T-helper 1 cell (primary cell): ENCODE results near the gene GHR.

Experiments used
- DNase-seq, 5 donors: peaks; one replicate each; pipeline ENCODE4 v3.0.0-alpha.2; 2012 to 2020
- total RNA-seq, 4 donors: gene quantifications; one replicate each; lab custom pipeline; 2026; lab: John Stamatoyannopoulos, UW

GHR gene
- 0 to 0.12 (median 0) reads per million in 4 donors for total RNA-seq

DNA sequence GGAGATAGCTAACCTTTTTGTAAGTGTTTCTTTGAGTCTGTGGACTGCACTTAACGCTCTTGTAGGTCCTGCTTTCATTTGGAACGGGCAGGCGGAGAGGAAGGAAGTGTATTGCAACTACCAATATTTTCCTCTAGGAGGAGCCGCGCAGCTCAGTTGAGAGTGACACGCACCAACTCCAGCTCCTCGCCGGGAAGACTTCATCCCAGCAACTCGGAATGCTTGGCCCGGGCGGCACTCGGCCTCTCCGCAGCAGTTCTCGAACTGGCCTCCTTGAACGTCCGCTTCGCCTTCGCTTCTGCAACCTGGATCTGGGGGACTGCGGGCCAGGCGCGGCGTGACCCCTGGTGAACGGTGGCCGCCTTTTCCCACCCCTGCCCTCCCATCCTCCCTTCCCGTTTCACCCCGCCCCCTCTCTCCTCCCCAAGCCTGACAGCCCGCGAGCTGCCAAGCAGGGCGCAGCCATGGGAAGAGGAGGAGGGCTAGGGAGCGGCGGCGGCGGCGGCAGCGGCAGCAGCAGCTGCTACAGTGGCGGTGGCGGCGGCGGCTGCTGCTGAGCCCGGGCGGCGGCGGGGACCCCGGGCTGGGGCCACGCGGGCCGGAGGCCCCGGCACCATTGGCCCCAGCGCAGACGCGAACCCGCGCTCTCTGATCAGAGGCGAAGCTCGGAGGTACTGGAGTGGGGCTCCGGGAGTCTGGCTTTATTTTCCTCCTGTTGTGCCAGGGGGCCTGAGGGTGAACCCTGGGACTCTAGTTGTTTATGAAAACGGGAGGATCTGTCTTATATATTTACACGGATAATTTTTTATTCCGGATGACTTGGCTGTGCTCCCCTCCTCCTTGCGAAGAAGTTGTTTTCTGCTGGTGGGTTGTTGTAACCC is at the start of gene GHR:
GHR (plus strand) TSS at position 155 of the 881 bp plus-strand sequence. CDS start 142,436 bp downstream, outside the sequence.
- DNase-seq = peak in 1 of 5 donors; percentile 4

DNA sequence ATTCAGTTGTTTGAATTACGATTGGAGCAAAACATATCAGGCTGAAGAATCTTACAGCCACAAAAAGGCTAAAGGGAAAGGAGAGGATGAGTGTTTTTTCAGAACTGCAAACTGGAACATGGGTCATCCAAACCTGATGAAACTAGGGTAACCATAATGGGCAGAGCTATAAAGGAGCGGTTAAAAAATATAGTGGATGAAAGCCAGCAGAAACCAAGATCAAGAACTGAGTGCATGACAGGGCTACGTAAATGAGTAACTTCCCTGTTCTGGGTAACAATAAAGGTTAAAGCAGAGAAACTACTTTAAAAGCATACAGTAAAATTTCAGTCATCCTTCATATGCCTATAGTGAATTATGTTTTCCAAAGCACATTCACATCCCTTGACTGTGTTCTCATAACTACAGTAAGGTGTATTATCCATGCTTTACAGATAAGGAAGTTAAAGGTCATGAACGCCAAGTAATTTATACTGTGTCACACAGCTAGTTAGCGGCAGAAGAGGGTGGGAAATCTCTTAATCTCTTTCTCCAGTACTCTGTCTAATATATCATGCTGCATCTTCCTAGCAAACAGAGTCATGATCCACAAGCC is 48.5 kb upstream of the GHR start:
- no peak for DNase-seq

DNA sequence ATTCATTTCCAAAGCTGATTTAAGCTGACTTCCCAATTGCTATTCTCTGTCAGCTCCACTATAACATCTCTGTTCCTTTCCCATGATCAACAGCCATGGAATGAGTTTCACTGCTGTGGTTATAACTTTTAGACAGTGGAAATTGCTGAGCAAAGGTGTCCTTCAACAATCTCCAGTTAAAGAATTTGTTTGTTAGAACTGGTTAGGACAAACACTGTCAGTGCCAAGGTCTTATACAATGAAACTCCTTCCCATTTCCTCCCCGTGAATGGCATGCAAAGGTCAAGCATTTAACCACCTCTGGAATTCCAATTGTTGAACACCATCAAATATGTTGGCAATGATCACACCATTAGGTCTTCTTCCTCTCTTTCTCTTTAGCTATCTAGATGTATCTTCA is 45.7 kb upstream of the GHR start:
- no peak for DNase-seq

GRCh38 chr5:42381973-42382372 is 41.3 kb upstream of the GHR start:
- DNase-seq = no peak

GRCh38 chr5:42387563-42387962 is 35.7 kb upstream of the GHR start:
- no peak for DNase-seq

DNA sequence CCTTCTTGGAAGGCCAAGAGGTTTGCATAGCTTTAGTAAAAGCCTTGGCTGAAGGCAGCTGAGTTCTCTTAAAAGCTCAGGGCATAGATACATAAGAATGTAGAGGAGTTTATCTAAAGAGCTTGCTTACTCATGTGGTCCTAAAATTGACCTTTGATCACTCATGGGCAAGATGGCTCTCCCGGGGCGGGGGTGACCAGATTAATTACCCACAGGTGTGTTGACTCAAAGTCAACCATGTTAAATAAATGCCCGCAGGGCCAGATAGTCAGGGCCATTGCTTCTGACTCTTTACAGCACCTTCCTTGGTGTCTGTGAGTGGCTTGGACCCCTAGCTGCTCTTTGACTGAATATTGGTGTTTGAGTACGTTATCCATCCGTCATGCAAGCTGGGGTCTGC is 33.1 kb upstream of the GHR start:
- DNase-seq = no peak

GRCh38 chr5:42392917-42393316 is 30.3 kb upstream of the GHR start:
- no peak for DNase-seq

DNA sequence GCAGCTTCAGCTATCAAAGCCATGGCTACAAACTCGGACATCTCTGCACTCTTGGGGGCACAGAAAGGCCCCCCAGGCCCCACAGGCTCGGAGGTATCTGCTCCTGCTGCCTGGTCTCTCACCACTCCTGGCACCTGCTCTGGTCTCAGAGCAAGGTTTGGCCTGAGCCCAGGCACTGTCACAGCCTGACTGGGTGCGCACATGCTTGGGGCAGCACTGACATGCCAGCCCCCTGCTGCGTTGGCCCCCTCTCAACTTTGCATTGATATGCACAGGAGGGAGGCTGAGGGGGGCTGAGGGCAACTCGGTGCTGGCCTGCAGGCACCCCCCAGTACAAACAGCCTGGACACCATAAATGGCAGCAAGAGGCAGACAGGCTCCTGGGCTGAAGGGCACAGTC is 27.1 kb upstream of the GHR start:
- DNase-seq = no peak

DNA sequence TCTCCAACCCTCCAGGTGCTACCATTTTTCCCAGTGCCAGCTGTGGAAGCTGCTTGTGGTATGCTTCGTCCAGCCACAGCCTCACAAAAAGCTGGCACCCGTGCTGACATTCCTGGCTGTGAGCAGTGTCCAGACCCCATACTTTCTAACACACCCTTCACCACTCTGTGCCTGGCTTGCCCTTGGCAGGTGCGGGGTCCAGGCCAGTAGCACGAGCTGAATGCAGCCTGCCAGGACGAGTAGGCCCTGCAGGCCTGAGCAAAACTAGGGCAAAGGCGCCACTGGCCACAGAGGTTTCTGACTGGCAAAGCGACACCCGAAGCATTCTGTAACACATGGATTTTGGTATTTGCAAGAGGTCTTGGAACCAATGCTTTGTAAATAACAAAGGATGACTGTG is 26.0 kb upstream of the GHR start:
- DNase-seq = no peak

DNA sequence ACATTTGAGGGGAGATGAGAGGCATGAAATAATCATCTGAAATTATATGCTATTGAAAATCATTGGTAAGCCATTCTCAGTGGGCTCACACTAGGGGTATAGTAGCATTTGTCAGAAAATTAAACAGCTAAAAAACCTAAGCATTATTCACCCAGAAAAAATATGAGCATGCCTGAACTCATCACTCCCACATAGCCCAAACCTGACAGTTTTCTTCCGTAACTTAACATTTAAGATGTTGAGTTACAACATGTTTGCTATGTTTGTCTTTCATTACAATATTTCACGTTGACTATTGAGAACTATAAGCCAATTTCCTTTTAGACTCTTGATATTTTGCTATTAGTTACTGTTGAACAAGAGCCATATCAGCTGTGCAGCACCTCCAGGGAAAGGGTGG is 23.5 kb upstream of the GHR start:
- no peak for DNase-seq

- DNase-seq = no peak
Measured at GRCh38 chr5:42400474-42400873, 22.8 kb upstream of the GHR start.

- no peak for DNase-seq
Measured at GRCh38 chr5:42403236-42403635, 20.0 kb upstream of the GHR start.

GRCh38 chr5:42404366-42404765 is 18.9 kb upstream of the GHR start:
- no peak for DNase-seq

- DNase-seq = no peak
Measured at GRCh38 chr5:42419294-42419693, 3.9 kb upstream of the GHR start.

DNA sequence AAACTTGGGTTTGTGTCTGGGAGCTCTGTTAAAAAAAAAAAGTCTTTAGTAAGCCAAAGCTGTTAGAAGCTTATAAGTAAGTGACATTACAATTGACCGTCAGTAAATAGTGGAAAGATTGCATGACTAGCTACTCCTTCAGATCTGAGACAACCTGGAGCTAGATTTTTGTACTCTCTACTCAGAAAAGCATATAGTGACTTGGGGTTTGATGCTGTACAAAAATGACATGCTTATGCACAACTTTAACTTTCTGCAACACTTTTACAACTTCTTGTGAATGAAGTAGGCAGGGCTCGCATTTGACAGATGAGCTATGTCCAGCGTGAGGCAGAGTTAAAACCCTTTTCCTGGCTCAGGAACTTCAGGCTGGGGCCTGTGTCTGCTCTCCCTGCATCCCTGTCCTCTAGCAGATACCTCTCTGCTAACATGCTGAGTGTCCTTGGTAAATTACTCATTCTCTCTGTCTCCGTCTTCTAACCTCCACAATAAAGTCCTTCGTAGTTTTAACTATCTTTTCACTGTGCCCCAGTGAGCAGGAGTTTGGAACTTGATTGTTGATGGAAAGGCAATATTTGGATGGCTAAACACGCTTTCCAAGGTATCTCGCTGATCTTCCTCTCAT is 471 bp upstream of the GHR start:
- no peak for DNase-seq

DNA sequence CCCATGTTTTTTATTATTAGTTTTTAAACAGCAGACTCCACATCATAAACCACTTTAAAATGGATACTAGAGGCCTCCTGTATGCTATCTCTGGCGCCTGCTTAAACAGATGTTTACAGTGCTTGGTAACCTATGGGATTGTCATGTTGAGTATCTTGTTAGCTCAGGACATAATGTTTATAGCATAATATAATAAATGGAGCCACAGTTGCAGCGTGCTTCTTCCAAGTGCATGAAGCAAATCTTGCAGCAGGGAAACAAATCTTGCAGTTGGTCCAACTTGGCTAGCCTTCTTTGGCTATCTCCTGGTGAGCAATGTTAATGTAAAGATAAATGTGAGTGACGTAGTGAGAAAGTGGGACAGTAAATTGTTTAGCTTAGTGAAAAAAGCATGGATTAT is 2.8 kb downstream of the GHR start:
- no peak for DNase-seq

DNA sequence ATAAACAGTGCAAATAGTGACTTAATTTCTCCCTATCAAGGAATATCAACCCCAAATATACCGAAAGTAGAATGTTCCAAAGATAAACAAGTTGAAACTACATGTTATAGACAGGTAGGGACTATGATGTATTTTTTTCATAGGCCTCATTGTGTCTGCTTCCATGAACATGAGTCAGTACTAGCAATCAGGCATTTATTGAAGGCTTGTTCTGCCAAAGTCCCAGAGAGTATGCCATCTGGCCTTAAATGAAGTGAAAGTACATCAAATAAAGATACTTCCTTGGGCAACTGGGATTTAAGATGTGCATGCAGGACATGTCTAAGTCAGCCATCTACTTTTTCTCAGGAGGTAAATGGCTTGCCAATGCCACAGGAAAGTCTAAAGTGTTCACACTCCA is 6.5 kb downstream of the GHR start:
- no peak for DNase-seq

DNA sequence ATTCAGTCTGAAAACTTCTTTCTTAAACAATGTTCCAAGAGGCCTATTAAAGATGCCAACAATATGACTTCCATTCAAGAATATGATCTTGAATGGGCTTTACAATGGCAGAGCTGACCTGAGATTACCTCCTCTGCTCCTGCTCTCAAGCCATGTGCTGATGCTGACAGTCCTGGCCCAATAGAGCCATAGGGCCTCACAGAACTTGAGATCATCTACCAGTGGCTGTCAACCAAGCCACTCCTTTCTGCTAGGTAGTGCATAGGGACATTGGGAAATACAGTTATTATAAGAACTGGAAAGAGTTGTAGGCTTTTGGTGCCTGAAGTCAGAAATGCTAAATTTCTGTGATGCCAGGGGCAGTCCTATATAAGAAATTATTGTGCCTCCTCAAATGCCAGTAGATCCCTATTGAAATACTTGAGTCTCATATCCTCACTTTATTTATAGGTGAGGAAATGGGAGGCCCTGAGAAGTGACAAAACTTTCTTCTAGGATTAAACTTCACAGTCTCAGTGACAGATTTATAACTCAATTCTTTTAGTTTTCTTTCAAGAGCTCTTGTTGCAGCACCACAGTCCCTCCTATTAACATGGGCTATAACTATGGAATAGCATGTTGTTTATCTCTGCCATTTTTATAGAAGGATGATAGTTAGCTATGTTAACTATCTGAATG is 10.9 kb downstream of the GHR start:
- no peak for DNase-seq

DNA sequence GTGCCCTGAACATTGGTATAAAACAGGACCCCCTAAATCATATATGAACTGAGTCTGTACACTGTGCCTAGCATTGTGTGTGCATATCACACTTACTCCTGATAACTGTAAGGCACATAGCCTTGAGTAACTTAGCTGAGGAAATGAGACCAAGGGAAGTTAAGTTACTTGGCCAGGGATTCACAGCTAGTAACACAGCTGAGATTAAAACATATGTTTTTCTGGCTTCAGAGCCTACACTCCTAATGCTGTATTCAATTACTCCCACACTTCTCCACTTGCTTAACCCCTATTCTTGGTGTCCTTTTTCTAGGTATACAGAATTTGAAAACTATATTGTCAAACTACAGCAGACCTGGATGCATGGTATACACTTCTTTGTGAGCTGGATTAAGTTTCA is 12.8 kb downstream of the GHR start:
- no peak for DNase-seq

GRCh38 chr5:42454216-42454995 is 31.2 kb downstream of the GHR start:
- no peak for DNase-seq

DNA sequence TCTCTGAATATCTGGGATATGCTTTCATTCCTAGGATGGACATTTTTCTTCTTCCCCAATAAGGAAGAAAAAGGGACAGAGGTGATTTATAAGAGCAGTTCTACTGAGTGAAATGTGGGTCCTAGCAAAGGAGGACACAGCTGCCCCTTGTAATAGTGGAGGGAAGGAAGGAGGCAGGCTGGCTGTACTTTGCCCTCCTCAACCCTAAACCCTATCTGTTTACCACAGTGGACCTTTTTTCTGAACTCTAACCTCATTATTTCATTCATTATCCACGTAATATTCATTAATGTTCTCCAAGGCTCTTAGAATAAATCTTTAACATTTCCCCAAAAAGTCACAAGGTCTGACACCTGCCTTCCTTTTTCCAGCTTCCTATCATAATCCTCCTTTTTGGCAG is 37.8 kb downstream of the GHR start:
- DNase-seq = no peak

DNA sequence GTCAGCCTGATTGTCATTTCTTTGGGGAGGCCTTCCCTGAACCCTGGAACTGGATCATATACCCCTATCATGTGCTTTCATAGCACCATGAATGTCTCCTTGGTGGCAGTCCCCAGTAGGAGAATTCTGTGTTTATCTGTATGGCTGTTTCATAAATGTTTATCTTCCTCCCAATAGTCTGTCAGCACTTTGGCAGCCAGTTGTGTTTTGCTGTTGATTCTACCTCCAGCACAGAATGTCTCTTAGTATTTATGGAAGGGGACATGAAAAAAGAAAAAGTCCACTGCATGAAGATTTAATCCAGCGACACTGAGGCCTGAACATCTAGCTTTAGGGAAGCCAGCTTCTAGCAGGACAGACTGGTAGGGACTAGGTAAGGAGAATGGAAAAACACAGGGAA is 38.3 kb downstream of the GHR start:
- no peak for DNase-seq

- DNase-seq = no peak
Measured at GRCh38 chr5:42462083-42462482, 38.8 kb downstream of the GHR start.
